HepG2 (cell line): ENCODE measurements around the gene SH3D21. TPM values are rescaled to one million over a fixed set of nuclear protein-coding genes. Genes with fewer than 3 reads are reported as not detected.

Experiments
- CC2D1A ChIP-seq: sonication (generic); formaldehyde crosslinking; IDR thresholded peaks from 2 replicates; pipeline ENCODE4 v1.8.1; 2023; ENCODE audit warnings: mild to moderate bottlenecking, missing genetic modification reagents
- FOXO1 ChIP-seq: sonication (generic); formaldehyde crosslinking; IDR thresholded peaks from 2 replicates; pipeline ENCODE4 v1.4.0; 2020; ENCODE audit warnings: missing genetic modification reagents
- GFI1 ChIP-seq: sonication (generic); formaldehyde crosslinking; IDR thresholded peaks from 2 replicates; pipeline ENCODE4 v1.5.0; 2020; ENCODE audit warnings: missing genetic modification reagents, mild to moderate bottlenecking, borderline replicate concordance
- HDAC6 ChIP-seq: fragments of 200-600 bp; sonication (generic); IDR thresholded peaks from 2 replicates; pipeline ENCODE4 v1.7.0; 2017; ENCODE audit warnings: mild to moderate bottlenecking, antibody characterized with exemption, low read length, low read depth
- HNRNPLL ChIP-seq: fragments of 200-400 bp; formaldehyde crosslinking; IDR thresholded peaks from 2 replicates; pipeline ENCODE4 v1.6.1; 2017; ENCODE audit warnings: mild to moderate bottlenecking, low read depth, low read length; ENCODE audit not compliant: poor library complexity, severe bottlenecking
- KMT2B ChIP-seq: IDR thresholded peaks from 2 replicates; pipeline ENCODE4 v1.6.1; 2016; ENCODE audit warnings: missing genetic modification reagents, missing compliant biosample characterization
- MED1 ChIP-seq: sonication (generic); formaldehyde crosslinking; IDR thresholded peaks from 2 replicates; pipeline ENCODE4 v1.4.0; 2020; ENCODE audit warnings: missing genetic modification reagents
- MXD4 ChIP-seq: IDR thresholded peaks from 2 replicates; pipeline ENCODE4 v1.6.1; 2016; ENCODE audit warnings: mild to moderate bottlenecking, missing biosample characterization, missing genetic modification reagents
- MYC ChIP-seq: sonication (generic); formaldehyde crosslinking; IDR thresholded peaks from 2 replicates; pipeline ENCODE4 v1.9.0; 2021; ENCODE audit warnings: missing genetic modification reagents, borderline replicate concordance
- NCOR1 ChIP-seq: fragments of 200-600 bp; sonication (generic); IDR thresholded peaks from 2 replicates; pipeline ENCODE4 v1.7.0; 2017; ENCODE audit warnings: antibody characterized with exemption, low read length, borderline replicate concordance
- NFIC ChIP-seq: IDR thresholded peaks from 2 replicates; pipeline ENCODE4 v1.6.1; 2012; ENCODE audit warnings: mild to moderate bottlenecking, low read length, inconsistent platforms
- NPAS2 ChIP-seq: sonication (generic); formaldehyde crosslinking; IDR thresholded peaks from 2 replicates; pipeline ENCODE4 v1.8.0; 2022; ENCODE audit warnings: mild to moderate bottlenecking, missing genetic modification reagents, borderline replicate concordance
- PPARG ChIP-seq: conservative IDR thresholded peaks from 2 replicates; pipeline ENCODE4 v1.6.1; 2016; ENCODE audit warnings: missing biosample characterization, missing genetic modification reagents
- PRMT3 ChIP-seq: sonication (generic); formaldehyde crosslinking; IDR thresholded peaks from 2 replicates; pipeline ENCODE4 v1.8.1; 2022; ENCODE audit warnings: low read depth, mild to moderate bottlenecking, moderate library complexity, missing genetic modification reagents, borderline replicate concordance
- SRY ChIP-seq: sonication (generic); formaldehyde crosslinking; IDR thresholded peaks from 2 replicates; pipeline ENCODE4 v1.8.0; 2022; ENCODE audit warnings: mild to moderate bottlenecking, missing genetic modification reagents
- ZKSCAN8 ChIP-seq: IDR thresholded peaks from 2 replicates; pipeline ENCODE4 v1.6.1; 2016; ENCODE audit warnings: borderline replicate concordance, missing genetic modification reagents, missing compliant biosample characterization
- ZMYM4 ChIP-seq: sonication (generic); formaldehyde crosslinking; IDR thresholded peaks from 2 replicates; pipeline ENCODE4 v1.8.1; 2023; ENCODE audit warnings: mild to moderate bottlenecking, missing genetic modification reagents
- ZNF224 ChIP-seq: sonication (generic); formaldehyde crosslinking; IDR thresholded peaks from 2 replicates; pipeline ENCODE4 v1.5.0; 2020; ENCODE audit warnings: mild to moderate bottlenecking, missing genetic modification reagents
- ZNF232 ChIP-seq: sonication (generic); formaldehyde crosslinking; IDR thresholded peaks from 2 replicates; pipeline ENCODE4 v1.4.0; 2020; ENCODE audit warnings: missing genetic modification reagents, borderline replicate concordance
- ZNF335 ChIP-seq: sonication (generic); formaldehyde crosslinking; IDR thresholded peaks from 2 replicates; pipeline ENCODE4 v1.4.0; 2020; ENCODE audit warnings: missing genetic modification reagents
- ZNF468 ChIP-seq: sonication (generic); formaldehyde crosslinking; IDR thresholded peaks from 2 replicates; pipeline ENCODE4 v1.8.0; 2022; ENCODE audit warnings: mild to moderate bottlenecking, moderate library complexity, missing genetic modification reagents
- ZNF547 ChIP-seq: sonication (generic); formaldehyde crosslinking; IDR thresholded peaks from 2 replicates; pipeline ENCODE4 v1.5.1; 2020; ENCODE audit warnings: mild to moderate bottlenecking, missing genetic modification reagents
- ZNF550 ChIP-seq: sonication (generic); formaldehyde crosslinking; IDR thresholded peaks from 2 replicates; pipeline ENCODE4 v1.4.0; 2020; ENCODE audit warnings: mild to moderate bottlenecking, missing genetic modification reagents, borderline replicate concordance
- ZNF598 ChIP-seq: sonication (generic); formaldehyde crosslinking; IDR thresholded peaks from 2 replicates; pipeline ENCODE4 v1.5.1; 2020; ENCODE audit warnings: mild to moderate bottlenecking, missing genetic modification reagents, borderline replicate concordance
- polyA plus RNA-seq, 8 experiments: library from polyadenylated mRNA; depleted of rRNA in 3 of 8; stranded (reverse) in 7 of 8; unstranded in 1 of 8; fragments of >200 nt; fragmentation: Illumina TruSeq in 4 of 8; extraction: Trizol in 4 of 8; gene quantifications; 2 replicates each; pipeline versions ENCODE4 v1.2.1 to v1.2.3, GENCODE V29; 2011 to 2016; ENCODE audit warnings: low read depth in 4 of 8, missing spikeins in 1 of 8, mixed read lengths in 1 of 8; ENCODE audit not compliant: insufficient read depth in 1 of 8
- total RNA-seq, 5 experiments: library from RNA; depleted of rRNA; stranded (reverse); fragments of >200 nt; fragmentation: Illumina TruSeq; extraction: Trizol; gene quantifications; 2 replicates each; pipeline ENCODE4 v1.2.3, GENCODE V29; 2016; ENCODE audit warnings: low read depth in 1 of 5
- TF ChIP-seq, protein P1 (sequence below): sonication (generic); formaldehyde crosslinking; IDR thresholded peaks from 2 replicates; pipeline ENCODE4 v1.4.0; 2020; ENCODE audit warnings: missing genetic modification reagents, borderline replicate concordance
- TF ChIP-seq, protein P2 (sequence below): sonication (generic); IDR thresholded peaks from 2 replicates; pipeline ENCODE4 v1.6.1; 2016; ENCODE audit warnings: low read depth, borderline replicate concordance

SH3D21 gene
- total and polyA plus RNA-seq, 2 of the 13 experiments (the other 11 are each of a cell fraction or from before 2014, with no cell fraction given), result 5.1 to 8.6 TPM

DNA sequence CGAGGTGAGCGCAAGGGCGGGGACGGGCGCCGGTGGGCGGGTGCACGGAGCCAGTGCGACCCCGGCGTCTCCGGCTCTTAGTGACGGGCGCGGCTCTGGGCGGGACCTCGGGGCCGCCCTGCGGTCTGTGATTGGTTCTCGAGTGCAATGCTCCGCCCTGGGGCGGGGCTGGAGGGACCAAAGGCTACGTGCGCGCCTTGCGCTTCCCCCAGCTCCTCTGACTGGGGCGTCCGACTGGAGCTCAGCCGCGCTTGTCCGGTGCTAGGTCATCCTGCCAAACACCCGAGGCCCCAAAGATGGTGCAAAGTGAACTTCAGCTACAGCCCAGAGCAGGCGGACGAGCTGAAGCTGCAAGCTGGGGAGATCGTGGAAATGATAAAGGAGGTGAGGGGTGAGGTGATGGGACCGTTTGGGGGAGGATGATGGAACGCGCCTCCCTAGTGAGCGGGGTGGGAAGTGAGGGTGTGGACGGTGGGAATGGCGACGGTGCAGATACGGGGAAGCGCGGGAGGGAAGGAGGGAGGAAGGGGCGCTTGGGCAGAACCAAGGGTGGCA, 811 bp downstream of the SH3D21 start (continued):
- TF ChIP-seq PRMT3 (CRISPR knock-in tag) (no peak), HNRNPLL (peak; percentile 92), MED1 (CRISPR knock-in tag) (peak; percentile 54; the same call in 1 of the 2 replicates), ZNF598 (CRISPR knock-in tag) (0 out of 2 replicates have a peak, but pooled peaks have one; percentile 65), FOXO1 (CRISPR knock-in tag) (peak; percentile 36; the same call in 1 of the 2 replicates), NCOR1 (peak; percentile 31; the same call in 1 of the 2 replicates), NFIC (no peak), ZNF224 (CRISPR knock-in tag) (0 out of 2 replicates have a peak, but pooled peaks have one; percentile 22), MYC (CRISPR knock-in tag) (peak; percentile 6; the same call in 1 of the 2 replicates), SRY (peak; percentile 37; the same call in 1 of the 2 replicates), ZMYM4 (CRISPR knock-in tag) (peak; percentile 62; the same call in 1 of the 2 replicates), ZKSCAN8 (no peak), PPARG (CRISPR knock-in tag) (peak; percentile 59; the same call in 1 of the 2 replicates), CC2D1A (CRISPR knock-in tag) (no peak), MXD4 (CRISPR knock-in tag) (no peak), ZNF547 (CRISPR knock-in tag) (peak; percentile 72; the same call in 1 of the 2 replicates), HDAC6 (no peak), GFI1 (peak; percentile 63; the same call in 1 of the 2 replicates), ZNF550 (no peak), NPAS2 (CRISPR knock-in tag) (no peak), ZNF232 (CRISPR knock-in tag) (0 out of 2 replicates have a peak, but pooled peaks have one; percentile 27), KMT2B (CRISPR knock-in tag) (peak; percentile 59), ZNF468 (CRISPR knock-in tag) (peak; percentile 13; the same call in 1 of the 2 replicates), ZNF335 (0 out of 2 replicates have a peak, but pooled peaks have one; percentile 16)
- TF ChIP-seq, protein P1, sequence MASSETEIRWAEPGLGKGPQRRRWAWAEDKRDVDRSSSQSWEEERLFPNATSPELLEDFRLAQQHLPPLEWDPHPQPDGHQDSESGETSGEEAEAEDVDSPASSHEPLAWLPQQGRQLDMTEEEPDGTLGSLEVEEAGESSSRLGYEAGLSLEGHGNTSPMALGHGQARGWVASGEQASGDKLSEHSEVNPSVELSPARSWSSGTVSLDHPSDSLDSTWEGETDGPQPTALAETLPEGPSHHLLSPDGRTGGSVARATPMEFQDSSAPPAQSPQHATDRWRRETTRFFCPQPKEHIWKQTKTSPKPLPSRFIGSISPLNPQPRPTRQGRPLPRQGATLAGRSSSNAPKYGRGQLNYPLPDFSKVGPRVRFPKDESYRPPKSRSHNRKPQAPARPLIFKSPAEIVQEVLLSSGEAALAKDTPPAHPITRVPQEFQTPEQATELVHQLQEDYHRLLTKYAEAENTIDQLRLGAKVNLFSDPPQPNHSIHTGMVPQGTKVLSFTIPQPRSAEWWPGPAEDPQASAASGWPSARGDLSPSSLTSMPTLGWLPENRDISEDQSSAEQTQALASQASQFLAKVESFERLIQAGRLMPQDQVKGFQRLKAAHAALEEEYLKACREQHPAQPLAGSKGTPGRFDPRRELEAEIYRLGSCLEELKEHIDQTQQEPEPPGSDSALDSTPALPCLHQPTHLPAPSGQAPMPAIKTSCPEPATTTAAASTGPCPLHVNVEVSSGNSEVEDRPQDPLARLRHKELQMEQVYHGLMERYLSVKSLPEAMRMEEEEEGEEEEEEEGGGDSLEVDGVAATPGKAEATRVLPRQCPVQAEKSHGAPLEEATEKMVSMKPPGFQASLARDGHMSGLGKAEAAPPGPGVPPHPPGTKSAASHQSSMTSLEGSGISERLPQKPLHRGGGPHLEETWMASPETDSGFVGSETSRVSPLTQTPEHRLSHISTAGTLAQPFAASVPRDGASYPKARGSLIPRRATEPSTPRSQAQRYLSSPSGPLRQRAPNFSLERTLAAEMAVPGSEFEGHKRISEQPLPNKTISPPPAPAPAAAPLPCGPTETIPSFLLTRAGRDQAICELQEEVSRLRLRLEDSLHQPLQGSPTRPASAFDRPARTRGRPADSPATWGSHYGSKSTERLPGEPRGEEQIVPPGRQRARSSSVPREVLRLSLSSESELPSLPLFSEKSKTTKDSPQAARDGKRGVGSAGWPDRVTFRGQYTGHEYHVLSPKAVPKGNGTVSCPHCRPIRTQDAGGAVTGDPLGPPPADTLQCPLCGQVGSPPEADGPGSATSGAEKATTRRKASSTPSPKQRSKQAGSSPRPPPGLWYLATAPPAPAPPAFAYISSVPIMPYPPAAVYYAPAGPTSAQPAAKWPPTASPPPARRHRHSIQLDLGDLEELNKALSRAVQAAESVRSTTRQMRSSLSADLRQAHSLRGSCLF (CRISPR knock-in tag), result no peak
- TF ChIP-seq, protein P2, sequence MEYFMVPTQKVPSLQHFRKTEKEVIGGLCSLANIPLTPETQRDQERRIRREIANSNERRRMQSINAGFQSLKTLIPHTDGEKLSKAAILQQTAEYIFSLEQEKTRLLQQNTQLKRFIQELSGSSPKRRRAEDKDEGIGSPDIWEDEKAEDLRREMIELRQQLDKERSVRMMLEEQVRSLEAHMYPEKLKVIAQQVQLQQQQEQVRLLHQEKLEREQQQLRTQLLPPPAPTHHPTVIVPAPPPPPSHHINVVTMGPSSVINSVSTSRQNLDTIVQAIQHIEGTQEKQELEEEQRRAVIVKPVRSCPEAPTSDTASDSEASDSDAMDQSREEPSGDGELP, result 0 out of 2 replicates have a peak, but pooled peaks have one; percentile 27
